ENCODE results near the gene TBRG1. TPM values are rescaled to one million over a fixed set of nuclear protein-coding genes. Genes with fewer than 3 reads are reported as not detected.
A peak's percentile ranks its signal among the peaks of the same experiment; 100 is the strongest.
"Not testable (repeated sequence)": the region's sequence is repeated elsewhere in the genome, so short reads cannot be mapped to it uniquely, and the experiment has no call there.

Gene TBRG1, protein sequence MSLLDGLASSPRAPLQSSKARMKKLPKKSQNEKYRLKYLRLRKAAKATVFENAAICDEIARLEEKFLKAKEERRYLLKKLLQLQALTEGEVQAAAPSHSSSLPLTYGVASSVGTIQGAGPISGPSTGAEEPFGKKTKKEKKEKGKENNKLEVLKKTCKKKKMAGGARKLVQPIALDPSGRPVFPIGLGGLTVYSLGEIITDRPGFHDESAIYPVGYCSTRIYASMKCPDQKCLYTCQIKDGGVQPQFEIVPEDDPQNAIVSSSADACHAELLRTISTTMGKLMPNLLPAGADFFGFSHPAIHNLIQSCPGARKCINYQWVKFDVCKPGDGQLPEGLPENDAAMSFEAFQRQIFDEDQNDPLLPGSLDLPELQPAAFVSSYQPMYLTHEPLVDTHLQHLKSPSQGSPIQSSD
- 10 to 100 TPM; 26.1 to 31.5 (median 27.5) TPM for polyA plus RNA-seq (ENCODE audit: insufficient read length in 4 of 4)

DNA sequence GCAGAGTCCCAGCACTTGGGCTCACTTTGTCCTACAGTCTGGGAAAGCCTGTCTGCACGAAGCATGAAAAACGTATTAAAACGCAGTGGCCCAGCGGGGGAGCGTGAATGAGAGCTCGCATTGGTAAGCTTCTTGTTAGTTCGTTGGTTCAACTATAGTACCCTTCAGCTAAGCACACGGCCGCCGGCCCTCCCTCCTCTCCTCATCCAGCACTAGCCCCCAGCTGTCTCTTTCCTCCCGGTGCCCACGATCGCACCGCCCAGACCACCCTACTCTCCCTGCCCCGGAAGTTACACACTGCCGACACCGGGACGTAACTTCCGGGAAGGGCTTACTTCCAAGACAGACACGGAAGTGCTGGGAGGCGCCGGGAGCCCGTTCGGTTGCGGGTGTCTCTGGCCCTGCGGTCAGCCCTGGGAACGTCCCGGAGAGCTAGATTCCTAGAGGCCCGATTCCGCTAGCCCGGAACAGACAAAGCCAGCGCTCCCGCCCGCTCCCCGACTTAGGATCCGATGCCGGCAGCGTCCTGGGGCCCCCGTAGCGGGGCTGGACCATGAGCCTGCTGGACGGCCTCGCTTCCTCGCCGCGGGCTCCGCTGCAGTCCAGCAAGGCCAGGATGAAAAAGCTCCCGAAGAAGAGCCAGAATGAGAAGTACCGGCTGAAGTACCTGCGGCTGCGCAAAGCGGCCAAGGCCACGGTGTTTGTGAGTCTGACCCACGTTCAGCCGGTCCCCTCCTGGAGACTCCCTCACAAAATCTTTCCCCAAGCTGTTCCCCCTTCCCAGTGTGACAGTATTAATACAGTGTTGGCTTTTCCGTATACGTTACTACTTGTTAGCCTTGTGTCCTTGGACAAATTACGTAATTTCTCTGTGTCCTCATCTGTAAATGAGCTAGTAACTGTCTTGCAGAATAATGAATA lies at the start of gene TBRG1:
TSS of gene TBRG1 (plus strand) at position 334 of the 921 bp plus-strand sequence. CDS start at position 554, 220 bp downstream.
- DNase-seq (ENCODE audit: low read depth in 4 of 4, low spot score in 3 of 4), result peak; percentile 84 to 92 (median 88)

DNA sequence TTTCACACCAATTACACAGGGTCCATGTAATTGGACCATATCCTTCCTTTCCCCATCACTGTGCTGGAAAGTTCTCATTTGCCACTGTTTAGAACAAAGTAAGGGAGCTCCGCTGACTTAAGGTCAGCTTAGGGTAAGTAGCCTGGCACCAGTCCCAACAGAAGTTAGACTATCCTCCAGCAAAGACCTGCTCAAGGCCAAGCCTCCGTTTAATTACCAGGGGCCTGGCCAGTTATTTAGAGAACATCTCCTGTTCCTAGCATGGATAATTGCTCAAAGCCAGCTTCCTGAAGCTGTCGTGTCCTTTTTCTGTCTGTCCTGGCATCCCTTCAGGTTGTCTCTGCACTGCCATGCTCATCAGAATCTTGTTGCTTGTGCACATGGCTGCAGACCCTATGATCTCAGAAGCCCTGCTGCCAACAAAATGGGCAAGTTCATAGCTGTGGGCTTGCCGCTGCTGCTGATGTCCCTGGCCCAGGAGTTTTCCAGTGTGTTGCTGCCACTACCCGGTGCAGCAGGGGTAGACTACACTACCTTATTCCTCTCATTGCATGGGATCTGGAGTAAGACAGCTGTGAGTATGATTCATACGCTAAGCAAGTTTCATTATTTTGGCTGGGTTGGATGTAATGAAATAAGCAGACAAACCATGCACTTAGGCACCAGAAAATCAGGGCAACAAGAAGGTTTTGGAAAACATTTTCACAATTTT lies 44.8 kb upstream of the TBRG1 start:
- no peak for DNase-seq (ENCODE audit: low read depth in 4 of 4, low spot score in 3 of 4)

DNA sequence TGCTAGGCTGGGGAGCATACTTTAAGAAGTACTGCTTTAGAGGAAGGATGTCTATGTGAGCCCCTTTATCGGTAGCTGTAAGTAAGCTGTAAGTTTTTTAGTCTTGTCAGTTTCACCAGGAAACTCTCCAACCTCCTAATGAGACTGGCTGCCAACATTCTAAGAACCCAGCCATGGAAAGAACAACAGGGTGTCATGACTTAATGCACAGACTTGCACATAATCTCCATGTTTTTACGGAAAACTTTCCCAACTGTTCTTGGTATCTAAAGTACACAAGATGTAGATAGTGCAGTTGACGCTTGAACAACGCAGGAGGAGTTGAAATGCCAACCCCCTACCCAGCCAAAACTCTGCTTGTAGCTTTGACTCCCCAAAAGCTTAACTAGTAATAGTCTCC lies 43.9 kb upstream of the TBRG1 start:
- no peak for DNase-seq (ENCODE audit: low read depth in 4 of 4, low spot score in 3 of 4)

DNA sequence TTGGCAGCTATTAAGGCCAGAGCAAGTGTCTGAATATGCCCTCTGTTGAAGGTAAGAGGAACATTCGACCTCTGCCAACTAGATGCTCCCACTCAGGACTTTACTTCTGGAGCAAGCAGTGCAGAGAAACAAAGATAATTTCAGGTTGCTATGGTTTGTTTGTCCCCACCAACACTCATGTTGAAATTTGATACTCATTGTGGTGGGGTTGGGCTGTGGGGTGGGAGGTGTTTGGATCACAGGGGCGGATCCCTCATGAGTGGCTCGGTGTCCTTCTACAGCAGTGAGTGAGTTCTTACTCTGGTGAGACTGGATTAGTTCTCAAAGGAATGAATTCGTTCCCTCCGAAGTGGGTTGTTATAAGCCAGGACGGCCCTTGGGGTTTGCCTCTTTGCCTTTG lies 40.8 kb upstream of the TBRG1 start:
- no peak for DNase-seq (ENCODE audit: low read depth in 4 of 4, low spot score in 3 of 4)

DNA sequence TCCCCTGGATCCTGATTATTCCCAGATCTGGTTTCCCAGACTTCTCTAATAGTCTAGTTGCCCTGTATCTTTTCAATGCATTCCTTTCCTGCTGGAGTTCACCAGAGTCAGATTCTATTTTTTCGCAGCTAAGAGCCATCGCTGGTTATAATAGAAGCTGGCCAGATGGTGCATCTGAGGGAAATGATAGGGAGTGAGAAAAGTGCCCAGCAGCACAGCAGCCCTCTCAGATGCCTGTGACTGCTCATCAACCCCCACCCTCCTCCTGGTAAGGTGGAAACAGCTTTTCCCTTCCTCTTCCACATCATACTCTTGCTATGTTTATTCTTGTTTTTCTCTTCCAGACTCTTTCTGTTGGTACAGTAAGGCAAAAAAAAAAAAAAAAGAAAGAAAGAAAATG lies 40.1 kb upstream of the TBRG1 start:
- DNase-seq (ENCODE audit: low read depth in 4 of 4, low spot score in 3 of 4), result no peak

DNA sequence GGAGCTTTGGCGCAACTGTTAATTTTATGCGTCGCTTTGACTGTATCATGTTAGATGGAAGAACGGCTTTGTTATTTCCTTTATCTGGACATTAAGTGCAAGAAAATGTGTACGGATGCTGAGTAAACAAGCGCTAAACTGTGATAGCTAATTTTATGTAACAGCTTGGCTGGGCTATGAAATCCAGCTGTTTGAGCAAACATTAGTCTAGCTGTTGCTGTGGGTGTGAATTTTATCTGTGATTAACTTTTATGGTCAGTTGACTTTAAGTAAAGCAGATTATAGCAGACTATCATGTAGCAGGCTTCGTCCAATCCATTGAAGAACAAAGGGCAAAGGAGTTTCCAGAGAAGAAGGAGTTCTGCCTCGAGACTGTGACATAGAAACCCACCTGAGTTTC lies 38.9 kb upstream of the TBRG1 start:
- DNase-seq (ENCODE audit: low read depth in 4 of 4, low spot score in 3 of 4), result no peak

DNA sequence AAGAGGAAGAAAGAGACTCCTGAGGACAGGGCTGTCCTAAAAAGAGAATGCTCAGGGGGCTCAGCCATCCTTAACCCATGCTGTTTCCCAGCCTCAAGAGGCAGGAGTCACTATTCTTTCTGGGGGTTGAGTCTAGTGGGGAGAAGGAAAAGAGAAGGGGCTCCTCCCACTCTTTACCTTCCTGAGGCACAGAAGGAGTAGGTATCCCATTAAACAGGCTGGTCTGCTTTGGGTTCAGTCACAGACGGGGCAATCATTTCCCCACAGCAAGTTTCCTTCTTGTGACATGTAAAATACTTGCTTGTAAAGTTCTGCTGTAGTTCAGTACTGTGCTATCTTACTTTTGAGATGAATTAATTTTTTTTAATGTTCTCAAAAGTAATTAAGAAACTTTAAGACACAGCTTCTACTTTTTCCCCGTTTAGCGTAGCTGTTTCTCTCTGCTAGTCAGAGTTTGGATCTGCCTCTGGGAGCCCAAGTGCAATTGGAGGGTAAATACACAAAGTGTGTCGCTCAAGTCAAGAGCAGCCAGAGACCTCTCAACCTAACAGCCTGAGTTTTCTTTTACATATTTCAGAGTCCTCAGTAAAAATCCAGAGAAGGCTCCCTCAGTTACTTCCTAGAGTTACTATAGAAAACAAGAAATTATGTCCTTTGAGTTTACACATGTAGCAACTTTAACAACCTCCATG lies 37.8 kb upstream of the TBRG1 start:
- no peak for DNase-seq (ENCODE audit: low read depth in 4 of 4, low spot score in 3 of 4)

DNA sequence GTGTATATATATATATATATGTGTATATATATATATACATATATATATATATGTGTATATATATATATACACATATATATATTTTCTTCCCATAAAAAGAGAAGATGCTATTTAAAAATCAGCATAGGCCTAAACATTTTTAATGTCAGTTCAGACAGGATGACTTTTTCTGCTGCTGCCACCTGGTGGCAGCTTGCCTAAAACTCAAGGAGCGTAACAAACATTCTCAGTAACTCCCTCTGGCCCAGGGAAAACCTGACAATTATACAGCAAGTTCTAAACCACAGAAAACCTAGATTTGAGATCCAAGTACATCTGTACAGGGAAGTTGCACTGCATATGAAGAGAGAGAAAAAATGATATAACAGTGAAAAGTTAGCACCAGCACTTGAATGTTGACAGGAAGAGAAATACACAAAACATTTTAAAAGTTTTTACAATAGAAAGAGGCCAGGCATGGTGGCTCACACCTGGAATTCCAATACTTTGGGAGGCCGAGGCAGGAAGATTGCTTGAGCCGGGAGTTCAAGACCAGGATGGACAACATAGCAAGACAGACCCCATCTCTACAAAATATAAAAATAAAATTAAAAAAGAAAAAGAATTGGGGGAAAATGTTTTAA lies 36.3 kb upstream of the TBRG1 start:
- peak; percentile 23 to 42 (median 34) for DNase-seq (ENCODE audit: low read depth in 4 of 4, low spot score in 3 of 4)

DNA sequence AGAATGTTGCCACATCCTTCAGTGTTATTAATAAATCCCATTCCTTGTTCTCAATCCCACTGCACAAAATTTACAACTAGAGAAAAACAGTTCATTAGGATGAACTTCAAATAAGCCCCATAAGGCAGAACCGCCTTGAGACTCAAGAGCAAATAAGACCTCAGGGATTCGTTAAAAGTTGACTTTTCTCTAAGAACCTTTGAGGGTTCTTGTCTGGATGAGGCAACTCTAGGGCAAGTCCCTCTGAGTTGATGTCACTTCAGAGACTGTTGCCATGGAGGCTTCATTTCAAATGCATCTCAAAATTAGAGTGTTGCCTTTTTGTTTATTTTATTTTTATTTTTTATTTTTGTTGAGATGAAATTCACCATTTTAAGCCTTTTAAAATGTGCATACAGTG lies 31.2 kb upstream of the TBRG1 start:
- no peak for DNase-seq (ENCODE audit: low read depth in 4 of 4, low spot score in 3 of 4)

DNA sequence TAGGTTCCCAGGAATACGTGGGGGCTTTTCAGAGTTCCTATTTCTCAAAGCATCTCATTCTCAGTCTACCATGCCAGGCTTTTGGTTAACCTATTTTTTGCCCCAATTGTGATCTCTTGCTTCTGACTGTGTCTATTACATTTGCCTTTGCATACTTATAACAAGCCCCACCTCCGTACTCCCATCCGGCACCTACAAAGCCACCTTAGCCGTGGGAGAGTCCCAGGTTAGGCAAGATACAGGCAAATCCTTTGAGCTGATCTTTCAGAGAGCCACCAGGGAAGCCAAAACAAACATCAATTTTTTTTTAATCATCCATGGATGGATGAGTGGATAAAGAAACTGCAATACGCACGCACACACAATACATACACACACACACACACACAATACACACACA lies 30.0 kb upstream of the TBRG1 start:
- no peak for DNase-seq (ENCODE audit: low read depth in 4 of 4, low spot score in 3 of 4)

DNA sequence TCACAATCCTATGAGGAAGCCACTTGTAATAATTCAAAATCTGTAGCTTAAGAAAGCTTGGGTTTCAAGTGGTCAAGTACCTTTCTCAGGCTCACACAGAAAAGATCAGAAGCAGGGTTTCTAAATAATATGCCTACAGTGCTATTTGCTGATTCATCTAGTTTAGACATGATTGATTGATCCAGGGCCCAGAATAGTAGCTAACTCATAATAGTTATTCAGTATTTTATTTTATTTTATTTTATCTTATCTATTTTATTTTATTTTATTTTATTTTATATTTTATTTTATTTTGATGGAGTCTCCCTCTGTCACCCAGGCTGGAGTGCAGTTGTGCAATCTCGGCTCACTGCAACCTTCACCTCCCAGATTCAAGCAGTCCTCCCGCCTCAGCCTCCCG lies 27.4 kb upstream of the TBRG1 start:
- no peak for DNase-seq (ENCODE audit: low read depth in 4 of 4, low spot score in 3 of 4)

DNA sequence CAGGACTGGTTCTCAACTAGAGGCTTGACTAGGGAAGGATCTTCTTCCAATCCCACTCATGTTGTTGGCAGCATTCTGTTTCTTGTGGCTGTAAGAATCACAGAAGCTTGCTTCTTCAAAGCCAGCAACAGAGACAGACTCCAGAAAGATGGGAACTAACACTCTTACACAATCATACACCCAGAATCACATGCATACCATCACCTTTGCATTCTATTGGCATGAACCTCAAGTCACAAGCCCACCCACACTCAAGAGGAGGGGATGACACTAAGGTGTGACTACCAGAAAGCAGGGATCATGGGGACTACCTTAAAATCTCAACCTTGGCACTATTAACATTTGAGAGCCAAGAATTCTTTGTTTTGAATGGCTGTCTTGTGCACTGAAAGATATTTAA lies 25.0 kb upstream of the TBRG1 start:
- DNase-seq (ENCODE audit: low read depth in 4 of 4, low spot score in 3 of 4), result no peak

DNA sequence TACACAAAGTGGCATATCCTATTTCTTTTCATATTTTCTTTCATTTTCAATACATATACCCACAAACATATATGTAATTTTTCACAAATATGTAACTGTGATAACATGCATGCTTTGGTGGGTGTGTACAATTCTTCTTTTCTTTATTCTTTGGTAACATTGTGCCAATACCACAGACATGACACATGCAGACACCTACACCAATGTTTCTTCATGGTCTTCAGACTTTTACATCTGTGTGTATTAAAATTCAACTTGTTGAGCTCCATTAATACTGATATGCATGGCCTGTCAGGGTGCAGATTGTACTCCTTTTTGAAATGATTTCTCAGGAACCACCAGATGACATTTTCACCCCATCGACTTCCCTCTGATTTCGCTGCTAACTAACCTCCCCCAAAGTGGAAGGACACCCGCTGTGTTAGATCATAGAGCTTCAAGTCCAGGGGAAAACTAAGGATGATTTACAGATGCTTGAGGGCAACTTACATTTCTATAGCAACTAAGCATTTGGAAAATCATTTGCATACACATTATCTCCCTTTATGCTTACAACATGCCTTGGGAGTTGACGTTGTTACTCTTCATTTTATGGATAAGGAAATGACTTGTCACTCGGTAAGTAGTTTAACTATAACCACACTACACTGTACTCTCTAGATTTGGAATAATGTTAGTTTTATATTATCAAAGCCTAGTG lies 21.9 kb upstream of the TBRG1 start:
- DNase-seq (ENCODE audit: low read depth in 4 of 4, low spot score in 3 of 4), result no peak

DNA sequence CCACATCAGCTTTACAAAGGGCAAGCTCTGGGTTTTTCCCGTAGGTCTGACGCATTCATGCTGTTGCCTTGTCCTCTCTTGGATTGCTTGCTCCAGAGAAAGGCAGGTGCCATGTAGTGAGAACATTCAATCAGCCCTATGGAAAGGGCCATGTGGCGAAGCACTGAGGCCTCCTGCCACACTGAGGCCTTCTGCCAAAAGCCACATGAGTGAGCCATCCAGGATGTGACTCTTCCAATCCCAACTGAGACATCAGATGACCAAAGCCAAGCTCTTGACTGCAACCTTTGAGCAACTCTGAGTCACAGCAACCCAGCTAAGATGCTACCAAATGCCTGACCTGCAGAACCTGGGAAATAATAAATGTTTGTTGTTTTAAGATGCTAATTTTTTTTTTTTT lies 20.5 kb upstream of the TBRG1 start:
- DNase-seq (ENCODE audit: low read depth in 4 of 4, low spot score in 3 of 4), result no peak

DNA sequence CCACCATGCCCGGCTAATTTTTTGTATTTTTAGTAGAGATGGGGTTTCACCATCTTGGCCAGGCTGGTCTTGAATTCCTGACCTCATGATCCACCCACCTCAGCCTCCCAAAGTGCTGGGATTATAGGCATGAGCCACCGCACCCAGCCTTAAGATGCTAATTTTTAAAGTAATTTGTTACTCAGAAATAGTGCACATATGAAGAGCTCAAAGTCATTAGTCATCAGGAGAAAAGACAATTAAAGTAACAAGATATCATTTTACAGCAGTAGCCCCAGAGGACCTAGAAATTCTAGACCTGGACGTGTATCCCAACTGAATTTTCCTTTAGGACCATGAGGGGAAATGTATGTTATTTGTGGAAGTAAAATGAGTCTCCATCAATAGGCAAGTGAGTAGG lies 19.9 kb upstream of the TBRG1 start:
- DNase-seq (ENCODE audit: low read depth in 4 of 4, low spot score in 3 of 4), result not testable (repeated sequence)

DNA sequence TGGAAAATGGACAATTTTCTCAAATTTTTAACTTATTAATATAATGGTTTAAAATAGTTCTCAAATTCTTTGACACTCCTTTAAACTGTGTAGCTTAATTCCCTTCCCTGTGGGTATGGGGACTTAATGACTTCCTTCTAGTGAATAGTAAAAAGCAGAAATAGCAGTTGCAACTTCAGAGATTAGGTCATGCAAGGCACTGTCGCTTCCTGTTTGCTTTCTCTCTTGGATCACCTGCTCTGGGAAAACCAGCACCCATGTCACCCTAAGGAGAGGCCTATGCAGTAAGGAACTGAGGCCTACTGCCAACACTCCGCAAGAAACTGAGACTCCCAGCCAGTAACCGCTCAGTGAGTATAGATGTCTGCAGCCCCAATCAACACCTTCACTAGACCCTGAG lies 16.9 kb upstream of the TBRG1 start:
- no peak for DNase-seq (ENCODE audit: low read depth in 4 of 4, low spot score in 3 of 4)

DNA sequence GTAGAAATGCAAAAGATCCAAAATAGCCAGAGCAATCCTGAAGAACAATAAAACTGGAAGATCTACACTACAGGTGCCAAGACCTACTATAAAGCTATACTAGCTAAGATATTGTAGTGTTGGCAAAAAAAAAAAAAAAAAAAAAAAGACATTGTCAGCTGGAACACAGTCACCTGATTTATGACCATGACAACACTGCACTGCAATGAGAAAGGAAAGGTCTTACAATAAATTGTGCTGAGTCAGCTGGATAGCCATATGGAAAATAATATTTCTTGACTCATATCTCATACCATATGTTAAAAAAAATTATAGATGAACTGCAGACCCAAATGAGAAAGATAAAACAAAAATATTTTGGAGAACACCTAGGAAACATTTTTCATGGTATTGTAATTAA lies 14.5 kb upstream of the TBRG1 start:
- no peak for DNase-seq (ENCODE audit: low read depth in 4 of 4, low spot score in 3 of 4)

DNA sequence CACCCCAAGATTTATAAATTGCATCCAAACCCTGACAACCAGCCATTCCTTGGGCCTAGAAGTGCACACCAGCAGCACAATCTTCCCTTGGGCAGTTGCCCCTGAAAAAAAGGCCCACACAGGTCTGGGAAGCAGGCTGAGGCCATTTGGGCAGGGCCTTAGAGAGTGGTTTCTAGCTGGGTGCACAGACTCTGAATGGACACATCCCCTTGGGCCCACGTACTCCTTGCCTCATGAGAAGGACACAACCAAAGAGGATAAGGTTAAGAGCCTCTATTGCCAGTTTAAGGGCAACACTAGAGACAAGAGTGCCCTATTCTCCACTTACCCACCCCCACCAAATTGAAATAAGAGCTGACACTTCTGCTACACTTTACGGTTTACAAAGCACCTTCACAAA lies 12.4 kb upstream of the TBRG1 start:
- DNase-seq (ENCODE audit: low read depth in 4 of 4, low spot score in 3 of 4), result no peak

DNA sequence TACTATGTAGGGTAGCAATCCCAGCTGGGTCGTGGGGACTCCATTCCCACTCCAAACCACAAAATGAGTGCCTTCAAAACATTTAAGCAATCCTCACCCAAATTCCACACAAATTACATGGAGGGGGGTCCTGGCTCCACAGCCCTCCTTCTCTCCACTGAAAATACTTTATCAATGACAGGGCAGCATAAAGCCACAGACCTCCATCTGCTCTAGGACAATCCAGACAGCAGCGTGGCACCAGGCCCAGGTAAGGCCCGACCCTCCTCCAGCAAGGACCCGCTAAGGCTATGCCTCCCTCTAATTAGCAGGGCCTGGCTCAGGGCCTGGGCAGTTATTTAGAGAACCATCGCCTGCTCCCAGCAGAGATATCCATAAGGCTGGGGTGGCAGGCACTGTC lies 11.6 kb upstream of the TBRG1 start, which contains the start of gene PANX3:
TSS of gene PANX3 (plus strand) at position 365 of the 400 bp plus-strand sequence. CDS start 129 bp downstream, outside the sequence.
- no peak for DNase-seq (ENCODE audit: low read depth in 4 of 4, low spot score in 3 of 4)

Measured in right renal pelvis (tissue), 4 donors.